CD14-positive monocyte (primary cell): Measurements from ENCODE around the gene MERTK. TPM values are rescaled to one million over a fixed set of nuclear protein-coding genes. Genes with fewer than 3 reads are reported as not detected.
A peak's percentile ranks its signal among the peaks of the same experiment; 100 is the strongest.

Experiments
- DNase-seq, 3 donors: peaks; one replicate each; pipeline ENCODE4 v3.0.0-alpha.2; 2011 to 2022
- H2AFZ ChIP-seq: 2 replicates; pipeline ENCODE4 v1.6.0; 2012; ENCODE audit warnings: mild to moderate bottlenecking, low read depth, low read length, inconsistent platforms; ENCODE audit not compliant: insufficient read depth, poor library complexity, severe bottlenecking
- H3K27ac ChIP-seq, 2 donors: 1 replicate in 1 of 2; 2 replicates in 1 of 2; pipeline ENCODE4 v1.5.1; 2012 to 2013; ENCODE audit warnings: low read length in 2 of 2, control low read depth in 1 of 2, inconsistent platforms in 1 of 2, low read depth in 1 of 2, mild to moderate bottlenecking in 1 of 2
- H3K27me3 ChIP-seq, 2 donors: one replicate each; pipeline versions ENCODE4 v1.6.0 to v1.6.1; 2011 to 2013; ENCODE audit warnings: low read length in 2 of 2; ENCODE audit not compliant: control insufficient read depth in 2 of 2, insufficient read depth in 2 of 2
- H3K36me3 ChIP-seq, 2 donors: replicated peaks in 1 of 2; 1 replicate in 1 of 2; 2 replicates in 1 of 2; pipeline versions ENCODE4 v1.5.1 to v1.6.1; 2012 to 2013; ENCODE audit warnings: low read length in 2 of 2, control low read depth in 1 of 2, inconsistent platforms in 1 of 2, mild to moderate bottlenecking in 1 of 2; ENCODE audit not compliant: insufficient read depth in 2 of 2, control insufficient read depth in 1 of 2
- H3K4me1 ChIP-seq, 2 donors: 1 replicate in 1 of 2; 2 replicates in 1 of 2; pipeline versions ENCODE4 v1.5.1 to v1.6.1; 2012 to 2013; ENCODE audit warnings: low read length in 2 of 2, control low read depth in 1 of 2, inconsistent platforms in 1 of 2, mild to moderate bottlenecking in 1 of 2, moderate library complexity in 1 of 2; ENCODE audit not compliant: insufficient read depth in 2 of 2, control insufficient read depth in 1 of 2
- H3K4me2 ChIP-seq: replicated peaks from 2 replicates; pipeline ENCODE3; 2012; ENCODE audit warnings: low read length, moderate library complexity, mild to moderate bottlenecking; ENCODE audit not compliant: poor library complexity, severe bottlenecking; ENCODE audit errors: extremely low read depth
- H3K4me3 ChIP-seq, 3 experiments: fragments of 200-600 bp in 1 of 3; sonication (generic) in 1 of 3; replicated peaks in 1 of 3; 1 replicate in 2 of 3; 2 replicates in 1 of 3; pipeline ENCODE4 v1.5.1; 2011 to 2013; ENCODE audit warnings: low read length in 3 of 3, mild to moderate bottlenecking in 3 of 3, control low read depth in 2 of 3, low read depth in 2 of 3, inconsistent platforms in 1 of 3, moderate library complexity in 1 of 3
- H3K79me2 ChIP-seq: 2 replicates; pipeline ENCODE4 v1.6.0; 2012; ENCODE audit warnings: mild to moderate bottlenecking, control low read depth, inconsistent platforms, low read length, moderate library complexity; ENCODE audit not compliant: insufficient read depth
- H3K9ac ChIP-seq: 2 replicates; pipeline ENCODE4 v1.6.0; 2017; ENCODE audit warnings: low read length, mild to moderate bottlenecking; ENCODE audit not compliant: insufficient read depth, poor library complexity, severe bottlenecking
- H3K9me3 ChIP-seq, 2 donors: replicated peaks in 1 of 2; 1 replicate in 1 of 2; 2 replicates in 1 of 2; pipeline versions ENCODE4 v1.5.1 to v1.6.1; 2012 to 2013; ENCODE audit warnings: low read length in 2 of 2, control low read depth in 1 of 2; ENCODE audit not compliant: control insufficient read depth in 1 of 2, insufficient read depth in 1 of 2
- H4K20me1 ChIP-seq: 2 replicates; pipeline ENCODE4 v1.6.0; 2012; ENCODE audit warnings: mild to moderate bottlenecking, low read length, control low read depth, moderate library complexity; ENCODE audit not compliant: insufficient read depth
- H3K27ac Mint-ChIP-seq, 7 donors: one replicate each; pipeline ENCODE4 v1.8.0; 2020; ENCODE audit warnings: mild to moderate bottlenecking in 7 of 7, mixed read lengths in 7 of 7, moderate library complexity in 6 of 7, inconsistent platforms in 2 of 7
- H3K27me3 Mint-ChIP-seq, 3 donors: one replicate each; pipeline ENCODE4 v1.8.0; 2021 to 2022; ENCODE audit warnings: low read depth in 3 of 3, mild to moderate bottlenecking in 3 of 3, mixed read lengths in 3 of 3, moderate library complexity in 3 of 3, inconsistent platforms in 1 of 3
- H3K36me3 Mint-ChIP-seq, 2 donors: one replicate each; pipeline ENCODE4 v1.8.0; 2020; ENCODE audit warnings: mixed read lengths in 2 of 2, inconsistent platforms in 1 of 2, mild to moderate bottlenecking in 1 of 2
- H3K4me1 Mint-ChIP-seq: one replicate; pipeline ENCODE4 v1.8.0; 2020; ENCODE audit warnings: mild to moderate bottlenecking, mixed read lengths
- H3K4me3 Mint-ChIP-seq, 2 donors: one replicate each; pipeline ENCODE4 v1.8.0; 2020; ENCODE audit warnings: mild to moderate bottlenecking in 2 of 2, mixed read lengths in 2 of 2, moderate library complexity in 1 of 2
- H3K9me3 Mint-ChIP-seq, 7 donors: one replicate each; pipeline ENCODE4 v1.8.0; 2020 to 2022; ENCODE audit warnings: mixed read lengths in 7 of 7, mild to moderate bottlenecking in 6 of 7, moderate library complexity in 6 of 7, inconsistent platforms in 2 of 7
- WGBS: methylation state at CpG from one replicate; pipeline ENCODE4 v1.1.5; 2013; ENCODE audit warnings: missing lambda C conversion rate; ENCODE audit not compliant: insufficient coverage; 5-methylcytosine and 5-hydroxymethylcytosine counted together
- intact Hi-C, 2 donors: fragments of 100-400 bp; cut with micrococcal nuclease; formaldehyde crosslinking; loops; one replicate each; pipeline versions ENCODE4 v1.15.0 to v1.15.1; 2023
- polyA plus RNA-seq, 3 donors: library from polyadenylated mRNA; depleted of rRNA in 1 of 3; unstranded in 2 of 3; stranded (reverse) in 1 of 3; fragments of 300-500 nt in 2 of 3; fragments of >200 nt in 1 of 3; fragmentation: Illumina TruSeq in 2 of 3; gene quantifications; 1 replicate in 2 of 3; 2 replicates in 1 of 3; pipeline ENCODE4 v1.2.3, GENCODE V29; 2012 to 2021
- TF ChIP-seq, protein P1 (sequence below): fragments of 200-600 bp; IDR thresholded peaks from one replicate; pipeline ENCODE4 v1.8.0; 2022; ENCODE audit warnings: antibody characterized with exemption, mild to moderate bottlenecking

The MERTK gene
- polyA plus RNA-seq, 3 donors: 4.1 to 17.0 (median 4.2) TPM

DNA sequence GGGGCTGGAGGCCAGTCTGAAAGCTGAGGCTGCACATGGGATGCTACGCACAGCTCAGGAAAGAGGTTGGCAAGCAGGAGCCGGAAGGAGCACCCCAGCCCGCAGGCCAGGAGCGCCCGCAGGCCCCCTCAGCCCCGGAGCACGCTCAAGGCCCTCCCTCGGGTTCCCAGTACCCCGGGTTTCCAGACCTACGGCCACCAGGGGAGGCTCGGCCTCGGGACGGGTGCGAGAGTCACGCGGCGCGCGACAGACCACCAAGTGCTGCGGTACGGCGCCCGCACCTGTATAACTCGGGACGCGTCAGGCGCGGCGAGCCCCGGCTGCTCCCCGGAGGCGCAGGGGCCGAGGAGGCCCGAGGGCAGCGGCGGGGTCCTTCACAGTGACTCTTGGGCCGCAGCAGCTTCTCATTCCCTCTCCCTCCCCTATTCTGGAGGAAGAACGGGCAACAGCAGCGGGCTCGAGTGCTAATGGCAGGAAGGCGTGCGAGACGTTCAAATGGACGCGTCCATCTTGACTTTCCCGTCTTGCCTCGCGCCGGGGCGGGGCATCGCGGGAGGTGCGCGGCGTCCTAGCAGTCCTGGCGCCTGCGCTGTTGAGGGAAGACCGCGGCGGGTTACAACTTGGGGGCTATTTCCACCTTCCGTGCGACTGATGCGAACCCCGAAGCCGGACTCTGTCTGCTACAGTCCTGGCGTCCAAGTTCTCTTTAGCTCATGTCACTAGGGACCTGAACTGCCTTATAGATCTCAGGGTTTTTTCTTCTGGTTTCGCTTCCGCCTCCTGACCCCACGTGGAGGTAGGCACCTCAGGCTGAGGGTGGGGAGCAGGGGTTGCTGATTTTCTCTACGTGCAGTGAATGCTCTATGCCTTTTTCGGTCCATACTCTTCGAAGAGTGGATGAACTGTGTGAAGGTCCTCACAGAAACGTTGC, 14.5 kb upstream of the MERTK start, which contains the start of gene ANAPC1:
Gene ANAPC1, minus strand, starts transcription at position 533 of the 931 bp plus-strand sequence. CDS start 3,368 bp downstream, outside the sequence.
- Mint-ChIP-seq H3K9me3 (no peaks in the 10 kb centered on the region), H3K4me3 (peak within 1 kb of the TSS; percentile 91 to 97), H3K27ac (peak within 1 kb of the TSS; percentile 90 to 95 (median 93)), H3K36me3 (peaks cover 5 to 10% of the 10 kb centered on the region in 2 donors), H3K4me1 (peaks cover 10% of the 10 kb centered on the region), H3K27me3 (no peaks in the 10 kb centered on the region)
- H3K9ac ChIP-seq: peak within 1 kb of the TSS; percentile 84
- peak within 1 kb of the TSS; percentile 99 for H3K4me2 ChIP-seq
- peak within 1 kb of the TSS; percentile 77 to 91 for H3K27ac ChIP-seq
- peak within 1 kb of the TSS; percentile 89 to 98 (median 95) for H3K4me3 ChIP-seq
- no peaks in the 10 kb centered on the region for H3K27me3 ChIP-seq
- H3K36me3 ChIP-seq: peaks cover 3% of the 10 kb centered on the region in 2 donors
- peaks cover 20% of the 10 kb centered on the region for H3K79me2 ChIP-seq
- DNase-seq: peak; percentile 62 to 68 (median 63)
- TF ChIP-seq, protein P1, sequence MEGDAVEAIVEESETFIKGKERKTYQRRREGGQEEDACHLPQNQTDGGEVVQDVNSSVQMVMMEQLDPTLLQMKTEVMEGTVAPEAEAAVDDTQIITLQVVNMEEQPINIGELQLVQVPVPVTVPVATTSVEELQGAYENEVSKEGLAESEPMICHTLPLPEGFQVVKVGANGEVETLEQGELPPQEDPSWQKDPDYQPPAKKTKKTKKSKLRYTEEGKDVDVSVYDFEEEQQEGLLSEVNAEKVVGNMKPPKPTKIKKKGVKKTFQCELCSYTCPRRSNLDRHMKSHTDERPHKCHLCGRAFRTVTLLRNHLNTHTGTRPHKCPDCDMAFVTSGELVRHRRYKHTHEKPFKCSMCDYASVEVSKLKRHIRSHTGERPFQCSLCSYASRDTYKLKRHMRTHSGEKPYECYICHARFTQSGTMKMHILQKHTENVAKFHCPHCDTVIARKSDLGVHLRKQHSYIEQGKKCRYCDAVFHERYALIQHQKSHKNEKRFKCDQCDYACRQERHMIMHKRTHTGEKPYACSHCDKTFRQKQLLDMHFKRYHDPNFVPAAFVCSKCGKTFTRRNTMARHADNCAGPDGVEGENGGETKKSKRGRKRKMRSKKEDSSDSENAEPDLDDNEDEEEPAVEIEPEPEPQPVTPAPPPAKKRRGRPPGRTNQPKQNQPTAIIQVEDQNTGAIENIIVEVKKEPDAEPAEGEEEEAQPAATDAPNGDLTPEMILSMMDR: no peak
- whole genome bisulfite sequencing: under 1% methylated on average over 68 of the region's 73 CpGs
- peak within 1 kb of the TSS; percentile 100 for H2AFZ ChIP-seq
- intact Hi-C loops: loop anchor here in 1 of 2 donors (1.0 kb wide), 1 partner anchor 164 kb away; no protein-coding TSS in a partner anchor
- H3K9me3 ChIP-seq: no peaks in the 10 kb centered on the region
- no peaks in the 10 kb centered on the region for H4K20me1 ChIP-seq
- peaks cover 10 to 12% of the 10 kb centered on the region in 2 donors for H3K4me1 ChIP-seq

DNA sequence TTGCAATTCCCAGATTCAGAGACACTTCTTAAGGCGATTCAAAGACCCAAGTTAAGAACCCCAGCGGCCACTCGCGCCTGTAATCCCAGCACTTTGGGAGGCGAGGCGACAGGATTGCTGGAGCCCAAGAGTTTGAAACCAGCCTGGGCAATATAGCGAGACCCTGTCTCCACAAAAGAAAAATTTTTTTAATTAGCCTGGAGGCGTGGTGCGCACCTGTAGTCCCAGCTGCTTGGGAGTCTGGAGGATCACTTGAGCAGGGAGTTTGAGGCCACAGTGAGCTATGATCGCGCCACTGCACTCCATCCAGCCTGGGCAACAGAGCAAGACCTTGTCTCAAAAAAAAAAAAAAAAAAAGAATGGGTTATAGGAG, 13.8 kb upstream of the MERTK start:
- H3K4me1 ChIP-seq: peaks cover 10 to 12% of the 10 kb centered on the region in 2 donors
- H3K4me2 ChIP-seq: peak overlapping the region; percentile 99
- H3K27me3 ChIP-seq: no peaks in the 10 kb centered on the region
- no peaks in the 10 kb centered on the region for H3K9me3 ChIP-seq
- Mint-ChIP-seq H3K4me3 (peak overlapping the region; percentile 91 to 97), H3K4me1 (peaks cover 10% of the 10 kb centered on the region), H3K27me3 (no peaks in the 10 kb centered on the region), H3K9me3 (no peaks in the 10 kb centered on the region), H3K36me3 (peaks cover 5 to 10% of the 10 kb centered on the region in 2 donors), H3K27ac (peak overlapping the region; percentile 90 to 95 (median 93))
- intact Hi-C loops: loop anchor here in 1 of 2 donors (1.0 kb wide), 1 partner anchor 164 kb away; no protein-coding TSS in a partner anchor
- H3K36me3 ChIP-seq: peaks cover 3% of the 10 kb centered on the region in 2 donors
- TF ChIP-seq, protein P1: no peak
- peak overlapping the region; percentile 77 to 91 for H3K27ac ChIP-seq
- WGBS: 13% methylated on average over 9 of the region's 11 CpGs
- peak overlapping the region; percentile 84 for H3K9ac ChIP-seq
- peak overlapping the region; percentile 100 for H2AFZ ChIP-seq
- peak overlapping the region; percentile 89 to 98 (median 95) for H3K4me3 ChIP-seq
- no peak for DNase-seq
- H4K20me1 ChIP-seq: no peaks in the 10 kb centered on the region
- H3K79me2 ChIP-seq: peaks cover 20% of the 10 kb centered on the region
